Ishikawa (cell line): ENCODE measurements around the gene MTERF1.

ENCODE experiments used
- CEBPB ChIP-seq: IDR thresholded peaks from 2 replicates; pipeline ENCODE4 v1.6.1; 2012
- CREB1 ChIP-seq: IDR thresholded peaks from 2 replicates; pipeline ENCODE4 v1.6.1; 2012; ENCODE audit warnings: low read depth
- EGR1 ChIP-seq: IDR thresholded peaks from 2 replicates; pipeline ENCODE4 v1.6.1; 2012
- EP300 ChIP-seq: IDR thresholded peaks from 2 replicates; pipeline ENCODE4 v1.6.1; 2012; ENCODE audit warnings: borderline replicate concordance
- FOXM1 ChIP-seq: IDR thresholded peaks from 2 replicates; pipeline ENCODE4 v1.6.1; 2012; ENCODE audit warnings: low read depth, borderline replicate concordance
- MAX ChIP-seq: IDR thresholded peaks from 2 replicates; pipeline ENCODE4 v1.6.1; 2012
- NFIC ChIP-seq: IDR thresholded peaks from 2 replicates; pipeline ENCODE4 v1.6.1; 2012
- RAD21 ChIP-seq: IDR thresholded peaks from 2 replicates; pipeline ENCODE4 v1.6.1; 2012; ENCODE audit warnings: low read depth
- REST ChIP-seq: IDR thresholded peaks from 2 replicates; pipeline ENCODE4 v1.6.1; 2012; ENCODE audit warnings: low read depth, mild to moderate bottlenecking
- TAF1 ChIP-seq: IDR thresholded peaks from 2 replicates; pipeline ENCODE4 v1.6.1; 2012; ENCODE audit warnings: low read depth, mild to moderate bottlenecking
- TCF12 ChIP-seq: IDR thresholded peaks from 2 replicates; pipeline ENCODE4 v1.6.1; 2012; ENCODE audit warnings: low read depth
- TEAD4 ChIP-seq: IDR thresholded peaks from 2 replicates; pipeline ENCODE4 v1.6.1; 2012
- USF1 ChIP-seq: IDR thresholded peaks from 2 replicates; pipeline ENCODE4 v1.6.1; 2012
- YY1 ChIP-seq: IDR thresholded peaks from 2 replicates; pipeline ENCODE4 v1.6.1; 2012; ENCODE audit warnings: low read depth
- ZBTB7A ChIP-seq: IDR thresholded peaks from 2 replicates; pipeline ENCODE4 v1.6.1; 2012; ENCODE audit warnings: low read depth

The MTERF1 gene

GRCh38 chr7:91876391-91877133, 3.9 kb downstream of the MTERF1 start:
- TF ChIP-seq FOXM1 (no peak), EGR1 (no peak), CEBPB (no peak)

GRCh38 chr7:91875851-91876250, 4.7 kb downstream of the MTERF1 start:
- TF ChIP-seq REST (no peak), CEBPB (no peak), MAX (no peak), EP300 (no peak), CREB1 (no peak), USF1 (no peak), TEAD4 (no peak), ZBTB7A (no peak), TAF1 (no peak), RAD21 (no peak)

- TF ChIP-seq TCF12 (no peak), FOXM1 (no peak)
Observed at GRCh38 chr7:91872928-91873327, 7.6 kb downstream of the MTERF1 start.

GRCh38 chr7:91872069-91872468, 8.4 kb downstream of the MTERF1 start:
- TF ChIP-seq TCF12 (no peak), EP300 (no peak), REST (no peak), ZBTB7A (no peak), CEBPB (no peak), NFIC (no peak), EGR1 (no peak), TAF1 (no peak), RAD21 (no peak), USF1 (no peak), CREB1 (no peak), YY1 (no peak), FOXM1 (no peak), MAX (no peak), TEAD4 (no peak)

- TF ChIP-seq CREB1: no peak
Observed at GRCh38 chr7:91869661-91870060, 10.8 kb downstream of the MTERF1 start.

GRCh38 chr7:91866599-91867148, 13.8 kb downstream of the MTERF1 start:
- TF ChIP-seq USF1 (no peak), FOXM1 (no peak), CEBPB (no peak), REST (no peak), TEAD4 (no peak), MAX (no peak), TAF1 (no peak), CREB1 (no peak), YY1 (no peak), EP300 (no peak)
